ENCODE results near the gene COPZ1. TPM values are rescaled to one million over a fixed set of nuclear protein-coding genes. Genes with fewer than 3 reads are reported as not detected.
"Not testable (repeated sequence)": the region's sequence is repeated elsewhere in the genome, so short reads cannot be mapped to it uniquely, and the experiment has no call there.

COPZ1 gene
- polyA plus RNA-seq, 12 donors, result 123 to 235 (median 143) TPM; not detected in 1

GRCh38 chr12:54328595-54329337 is 3.8 kb downstream of the COPZ1 start:
- DNase-seq, result no peak

DNA sequence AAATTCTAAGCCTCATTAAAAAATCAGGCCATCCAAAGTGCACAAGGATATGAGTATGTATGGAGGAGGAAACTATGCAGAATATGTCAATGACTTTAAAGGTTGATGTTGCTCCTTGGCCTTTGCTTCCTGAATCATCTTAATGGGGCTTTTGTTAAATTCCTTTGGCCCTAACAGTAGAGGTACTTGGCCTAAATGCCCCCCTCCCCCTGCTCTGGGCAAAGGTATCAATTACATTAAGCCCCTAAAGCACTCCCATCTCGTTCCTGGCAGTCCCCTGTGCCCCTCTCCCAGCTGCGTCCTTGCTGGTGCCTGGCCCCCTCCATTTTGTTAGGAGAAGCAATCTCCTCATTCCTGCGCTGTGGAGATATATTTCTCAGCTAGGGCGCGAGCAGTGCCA is 4.8 kb downstream of the COPZ1 start:
- DNase-seq, result no peak

DNA sequence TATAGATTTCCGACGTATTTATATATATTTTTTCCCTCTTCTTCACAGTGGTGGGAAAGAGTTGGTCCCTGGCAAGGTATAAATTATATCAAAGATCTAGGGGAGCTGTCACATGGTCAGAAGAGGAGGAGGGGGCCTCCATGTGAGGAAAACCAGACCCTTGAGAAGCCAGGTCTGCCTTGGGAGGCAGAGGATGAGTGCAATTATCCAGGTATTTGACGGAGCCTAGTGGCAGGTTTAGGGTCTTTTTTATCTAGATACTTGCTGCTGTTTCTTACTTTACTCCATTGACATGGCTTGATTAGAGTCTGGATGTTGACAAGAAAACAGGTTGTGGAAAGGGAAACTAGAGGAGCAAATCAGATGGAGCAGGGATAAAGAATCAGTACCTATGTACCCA is 5.5 kb downstream of the COPZ1 start:
- DNase-seq, result no peak

DNA sequence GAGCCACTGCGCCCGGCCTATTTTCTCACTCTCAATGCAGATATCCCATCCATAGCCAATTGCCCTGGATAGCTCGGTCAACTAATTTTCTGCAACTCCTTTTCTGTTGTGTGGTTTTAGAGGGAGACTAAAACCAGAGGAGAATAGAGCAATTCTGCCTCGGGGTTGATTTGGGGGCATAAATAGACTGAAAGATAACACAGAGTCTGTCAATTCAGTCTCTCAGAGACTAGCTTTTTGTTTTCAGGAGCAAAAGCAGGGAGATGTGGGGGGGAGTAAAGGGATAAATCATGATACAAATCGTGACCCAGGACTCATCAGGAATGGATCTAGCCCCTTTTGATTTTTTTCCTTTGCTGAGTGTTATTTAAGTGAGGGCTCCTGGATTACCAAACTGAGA is 6.5 kb downstream of the COPZ1 start:
- DNase-seq, result no peak

DNA sequence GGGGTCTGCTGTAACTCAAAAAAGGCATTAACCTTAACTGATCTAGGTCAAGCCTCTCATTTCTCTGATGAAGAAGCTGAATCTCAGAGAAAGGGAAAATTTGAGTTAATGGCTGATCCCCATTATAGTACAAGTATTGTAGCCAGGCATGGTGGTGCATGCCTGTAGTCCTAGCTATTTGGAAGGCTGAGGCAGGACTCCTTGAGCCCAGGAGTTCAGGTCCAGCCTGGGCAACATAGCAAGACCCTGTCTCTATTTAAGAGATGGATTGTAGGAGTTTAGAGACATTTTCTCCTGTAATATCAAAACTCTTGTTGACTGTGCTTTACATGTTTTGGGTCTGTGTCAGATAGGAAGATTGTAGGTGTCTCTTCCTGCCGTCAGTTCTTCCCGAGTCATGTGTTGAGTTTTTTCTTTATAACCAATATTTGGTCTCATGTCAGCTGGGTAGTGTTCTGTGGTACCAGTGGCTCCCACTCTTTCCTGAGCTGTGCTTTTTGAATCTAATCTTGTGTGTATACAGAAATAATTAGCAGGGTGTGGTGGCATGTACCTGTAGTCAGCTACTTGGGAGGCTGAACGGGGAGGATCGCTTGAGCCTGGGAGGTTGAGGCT is 8.6 kb downstream of the COPZ1 start:
- DNase-seq, result no peak

DNA sequence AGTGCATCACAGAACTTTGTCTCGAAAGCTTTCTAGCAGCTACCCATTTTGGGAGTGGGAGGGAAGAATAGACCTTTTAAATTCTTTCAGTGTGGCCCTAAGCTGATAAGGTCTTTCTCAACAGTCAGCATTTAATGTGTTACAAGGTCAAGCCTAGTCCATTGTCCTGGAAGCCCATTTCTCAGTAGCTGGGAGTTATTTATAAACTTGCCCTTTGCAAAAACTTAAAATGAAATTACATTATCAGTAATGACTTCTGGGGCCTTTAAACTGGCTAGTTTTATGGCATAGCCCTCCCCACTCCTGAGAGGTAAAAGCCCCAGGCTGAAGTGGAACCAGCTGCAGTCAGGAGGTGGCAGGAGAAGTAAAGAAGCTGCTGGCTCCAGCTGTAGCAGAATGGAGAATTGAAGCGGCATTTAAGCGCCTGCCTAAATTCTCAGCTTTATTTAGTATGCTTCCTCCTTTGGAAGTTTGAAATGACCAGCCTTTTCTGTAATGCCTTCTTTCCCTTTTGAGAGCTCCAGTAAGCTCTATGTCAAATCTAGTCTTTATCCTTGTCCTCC is 12.4 kb downstream of the COPZ1 start:
- no peak for DNase-seq

DNA sequence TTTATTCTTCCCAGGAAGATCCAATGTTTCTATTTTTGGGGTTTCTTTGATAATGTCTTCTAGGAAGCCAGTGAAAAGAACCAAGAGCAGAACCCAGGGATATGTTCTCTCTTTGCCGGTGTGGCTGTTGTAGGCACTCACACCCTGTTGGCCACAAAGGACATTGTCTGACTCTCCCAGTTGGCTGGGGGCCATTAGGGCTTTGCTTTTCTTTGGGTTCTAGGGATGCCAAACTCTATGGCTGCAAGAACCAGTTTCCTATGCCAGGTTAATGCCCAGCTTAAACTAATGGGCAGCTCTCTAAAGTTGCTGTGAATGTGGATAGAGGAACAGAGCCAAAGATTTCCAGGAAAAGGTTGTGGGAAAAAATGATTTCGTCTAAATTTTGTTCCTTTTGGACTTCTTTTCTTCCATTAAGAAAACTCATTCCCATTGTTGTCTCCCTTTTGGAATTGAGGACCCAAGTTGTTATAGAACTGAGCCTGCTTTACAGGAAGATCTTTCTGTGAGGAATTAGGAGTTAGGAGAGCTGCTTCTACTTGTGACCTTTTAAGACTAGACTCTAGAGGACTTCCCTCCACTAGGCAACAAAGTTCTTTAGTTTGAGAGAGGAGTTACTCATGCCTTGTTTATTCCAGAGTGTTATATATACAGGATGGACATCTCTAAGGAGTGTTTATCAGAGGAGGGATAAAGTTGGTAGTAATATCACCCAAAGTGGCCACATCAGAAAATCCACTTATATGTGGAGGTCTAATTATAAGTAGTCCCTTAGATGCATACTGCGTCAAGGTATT is 13.1 kb downstream of the COPZ1 start:
- no peak for DNase-seq

- DNase-seq, result no peak
Measured at GRCh38 chr12:54338698-54339296, 13.9 kb downstream of the COPZ1 start.

GRCh38 chr12:54340846-54341245 is 15.9 kb downstream of the COPZ1 start:
- DNase-seq, result no peak

GRCh38 chr12:54341378-54342300 is 16.7 kb downstream of the COPZ1 start:
- no peak for DNase-seq

DNA sequence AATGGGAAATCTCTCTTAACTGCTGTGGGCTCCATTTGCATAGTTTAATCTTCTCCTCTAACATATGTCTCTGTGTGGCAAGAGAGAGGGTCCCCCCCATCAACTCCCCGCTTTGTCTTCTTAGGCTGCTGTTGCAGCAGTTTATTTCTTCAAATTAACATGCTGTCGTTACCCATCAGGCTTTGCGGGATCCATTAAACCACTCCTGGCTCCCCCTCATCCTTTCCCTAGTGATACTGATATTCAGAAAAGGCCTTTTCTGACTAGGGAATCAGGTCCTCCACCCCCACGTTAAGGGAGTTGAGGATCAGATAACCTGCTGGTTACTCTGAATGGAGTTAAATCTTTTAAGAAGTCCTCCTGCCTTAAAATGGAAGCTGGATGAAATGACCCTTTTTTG is 24.1 kb downstream of the COPZ1 start:
- DNase-seq, result no peak

- DNase-seq, result no peak
Measured at GRCh38 chr12:54349679-54350078, 24.7 kb downstream of the COPZ1 start.

- no peak for DNase-seq
Measured at GRCh38 chr12:54350743-54351142, 25.8 kb downstream of the COPZ1 start.

DNA sequence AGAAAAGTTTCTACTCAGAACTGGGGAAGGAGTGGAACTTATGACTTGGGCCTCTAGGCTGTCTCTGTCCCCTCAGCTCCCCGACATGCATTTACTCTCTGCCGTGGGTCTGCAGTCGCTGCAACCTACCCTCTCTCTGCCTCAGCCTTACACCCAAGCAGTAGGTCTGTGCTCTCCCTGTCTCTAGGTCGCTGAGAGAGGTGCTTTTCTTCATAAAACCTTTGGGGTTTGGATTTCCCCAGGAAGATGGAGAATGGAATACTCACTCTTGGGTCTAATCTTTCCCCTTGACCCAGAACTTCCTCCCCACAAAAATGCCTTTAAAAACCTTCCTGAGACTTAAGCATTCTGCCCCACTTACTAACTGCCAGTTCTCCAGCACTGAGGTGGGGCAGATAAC is 26.4 kb downstream of the COPZ1 start:
- no peak for DNase-seq

- no peak for DNase-seq
Measured at GRCh38 chr12:54352022-54352531, 27.1 kb downstream of the COPZ1 start.

DNA sequence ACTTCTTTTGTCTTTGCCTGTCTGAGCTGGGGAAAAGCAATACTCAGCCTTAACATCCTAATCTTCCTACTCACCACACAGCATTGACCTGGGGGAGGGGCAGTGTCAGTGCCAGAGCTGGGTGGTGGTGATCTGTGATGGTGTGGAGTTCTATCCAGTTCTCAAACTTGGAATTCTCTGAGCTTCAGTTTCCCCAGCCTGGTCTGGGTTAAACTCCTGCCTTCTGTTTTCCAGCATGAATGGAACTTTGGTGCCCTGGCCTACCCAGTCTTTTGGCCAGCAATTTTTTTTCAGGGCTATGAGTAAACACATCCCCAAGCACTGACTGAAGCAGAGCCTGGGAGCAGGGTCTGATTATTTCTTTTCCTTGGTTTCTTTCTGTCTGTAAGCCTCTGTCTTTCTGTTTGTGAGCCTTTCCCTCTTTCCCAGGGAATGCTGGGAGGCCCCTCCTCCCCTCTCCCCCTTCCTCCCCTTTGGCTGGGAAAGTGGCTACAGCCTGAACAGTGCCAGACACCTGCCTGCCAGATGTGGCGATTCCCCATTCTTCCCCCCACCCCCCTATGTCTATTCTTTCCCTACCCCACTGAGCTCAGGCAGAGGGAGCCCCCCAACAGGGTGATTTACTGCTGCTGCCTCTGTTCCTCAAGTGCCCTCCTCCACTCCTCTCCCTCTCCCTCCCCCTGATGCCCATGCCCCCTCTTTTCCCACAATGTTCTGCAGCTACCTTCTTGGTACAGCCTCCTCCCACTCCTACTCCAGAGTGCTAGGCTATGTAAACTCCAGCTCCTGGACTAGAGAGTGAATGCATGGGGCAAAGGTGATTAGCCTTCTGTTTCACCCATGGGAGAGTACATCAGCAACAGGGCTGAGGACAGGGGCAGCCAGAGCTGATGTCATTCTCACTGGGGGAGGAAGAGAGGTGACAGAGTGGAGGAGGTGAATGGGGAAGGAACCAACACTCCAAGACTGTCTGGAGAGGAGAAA is 28.3 kb downstream of the COPZ1 start:
- no peak for DNase-seq

GRCh38 chr12:54354271-54354670 is 29.3 kb downstream of the COPZ1 start:
- DNase-seq, result not testable (repeated sequence)

- DNase-seq, result no peak
Measured at GRCh38 chr12:54355104-54355815, 30.3 kb downstream of the COPZ1 start.

DNA sequence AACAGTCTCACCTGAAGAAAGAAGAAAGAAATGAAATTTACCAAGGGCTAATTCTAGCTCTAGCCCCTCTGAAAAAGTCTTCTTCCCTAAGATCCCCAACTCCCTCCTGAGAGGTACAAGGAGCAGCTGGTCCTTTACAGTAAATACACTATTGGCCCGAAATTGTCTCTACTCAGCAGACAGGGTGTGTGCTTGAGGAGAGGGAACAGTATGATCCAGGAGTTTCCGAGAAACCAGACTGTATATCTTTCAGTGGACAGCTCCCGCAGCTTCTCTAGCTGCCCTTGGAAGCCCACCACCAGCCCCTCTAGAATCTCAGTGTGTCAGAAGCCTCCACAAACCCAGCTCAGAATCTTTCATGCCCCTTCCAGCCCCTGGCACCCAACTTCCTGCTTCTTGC is 31.3 kb downstream of the COPZ1 start:
- DNase-seq, result no peak
